ENCODE results near the gene SLC6A9.

Gene SLC6A9

DNA sequence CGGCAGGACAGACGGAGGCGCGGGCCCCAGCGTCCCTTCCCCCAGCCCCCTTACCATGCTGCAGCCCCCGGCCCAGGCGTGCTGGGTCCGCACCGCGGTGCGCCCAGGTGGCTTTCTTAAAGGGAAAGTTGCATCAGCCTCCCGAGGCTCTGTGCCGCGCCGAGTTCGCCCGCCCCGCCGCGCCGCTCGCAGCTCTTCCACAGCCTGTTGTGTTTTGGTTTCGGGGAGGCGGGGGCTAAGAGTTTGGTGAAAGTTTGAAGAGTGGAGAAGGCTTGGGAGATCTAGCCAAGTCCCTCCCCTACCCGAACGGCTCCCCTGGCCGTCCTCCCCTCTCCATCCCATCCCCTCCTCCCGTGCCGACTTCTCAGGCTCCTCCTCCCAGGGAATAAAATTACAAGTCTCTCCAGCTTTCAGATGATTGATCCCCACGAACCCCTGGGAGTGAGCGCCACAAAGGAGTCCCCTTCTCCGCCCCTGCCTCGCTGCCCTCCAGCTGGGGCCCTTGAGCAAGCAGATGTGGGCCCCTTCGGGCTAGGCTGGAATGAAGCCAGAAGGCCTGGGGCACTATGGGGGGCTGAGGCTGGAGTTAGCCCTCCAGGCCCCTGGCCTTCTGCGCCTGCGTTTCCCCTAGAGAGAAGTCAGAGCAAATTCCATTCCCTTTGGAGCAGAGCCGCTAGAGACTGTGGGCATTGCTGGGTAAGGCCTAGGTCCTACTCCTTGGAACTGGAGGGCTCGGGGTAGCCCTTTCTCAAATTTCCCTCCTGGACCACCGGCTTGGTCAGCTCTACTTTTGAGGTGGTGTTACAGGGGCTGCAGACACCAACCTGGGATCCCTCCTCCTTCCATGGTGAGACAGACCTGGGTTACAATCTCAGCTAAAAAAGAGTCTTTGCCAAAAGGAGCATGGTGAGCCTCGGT is at the start of gene SLC6A9:
Gene SLC6A9 (minus strand): TSS at position 211 of the 918 bp plus-strand sequence. CDS start 7,185 bp downstream, outside the sequence.
- DNase-seq = peak in 3 of 4 experiments; percentile 25 to 37 (median 31)

GRCh38 chr1:44079566-44079965 is 48.3 kb upstream of the SLC6A9 start:
- no peak for DNase-seq

- no peak for DNase-seq
These were observed 46.8 kb upstream of the SLC6A9 start for GRCh38 chr1:44078104-44078503.

DNA sequence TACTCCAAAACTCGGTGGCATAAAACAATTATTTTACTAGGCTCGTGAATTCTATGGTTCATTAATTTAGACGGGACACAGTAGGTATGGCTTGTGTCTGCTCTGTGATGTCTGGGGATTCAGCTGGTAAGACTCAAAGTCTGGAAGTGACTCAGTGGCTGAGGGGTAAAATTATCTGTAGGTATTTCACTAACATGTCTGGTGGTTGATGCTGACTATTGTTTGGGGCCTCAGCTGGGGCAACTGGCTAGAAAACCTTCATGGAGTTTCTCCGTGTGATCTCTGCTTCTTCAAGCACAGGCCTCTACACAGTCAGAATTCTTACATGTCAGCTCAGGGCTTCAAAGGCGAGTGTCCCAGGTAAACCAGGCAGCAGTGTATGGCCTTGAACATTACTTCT is 46.2 kb upstream of the SLC6A9 start:
- DNase-seq = no peak

DNA sequence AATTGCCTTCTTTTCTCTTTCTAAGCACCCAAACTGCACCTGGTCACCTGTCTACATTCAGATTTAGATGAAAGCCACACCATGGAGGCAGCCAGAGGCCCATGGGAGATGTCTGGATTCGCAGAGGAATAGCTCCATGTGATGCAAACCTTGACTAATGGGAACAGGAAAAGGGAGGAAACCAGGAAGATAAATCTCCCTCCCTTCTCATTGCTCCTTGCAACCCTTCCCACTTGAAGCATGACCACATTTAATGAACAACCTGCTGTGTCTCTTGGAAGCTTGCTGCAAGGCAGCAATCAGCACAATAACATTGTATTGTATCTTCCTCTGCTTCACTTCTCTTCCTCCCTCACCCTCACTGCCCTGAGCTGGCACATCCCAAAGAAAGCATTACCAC is 44.8 kb upstream of the SLC6A9 start:
- DNase-seq = no peak

- no peak for DNase-seq
These were observed 43.2 kb upstream of the SLC6A9 start for GRCh38 chr1:44074415-44074814.

- DNase-seq = no peak
These were observed 42.3 kb upstream of the SLC6A9 start for GRCh38 chr1:44073528-44073927.

- DNase-seq = no peak
These were observed 41.6 kb upstream of the SLC6A9 start for GRCh38 chr1:44072821-44073220.

GRCh38 chr1:44072204-44072603 is 40.9 kb upstream of the SLC6A9 start:
- no peak for DNase-seq

GRCh38 chr1:44071461-44071860 is 40.2 kb upstream of the SLC6A9 start:
- no peak for DNase-seq

DNA sequence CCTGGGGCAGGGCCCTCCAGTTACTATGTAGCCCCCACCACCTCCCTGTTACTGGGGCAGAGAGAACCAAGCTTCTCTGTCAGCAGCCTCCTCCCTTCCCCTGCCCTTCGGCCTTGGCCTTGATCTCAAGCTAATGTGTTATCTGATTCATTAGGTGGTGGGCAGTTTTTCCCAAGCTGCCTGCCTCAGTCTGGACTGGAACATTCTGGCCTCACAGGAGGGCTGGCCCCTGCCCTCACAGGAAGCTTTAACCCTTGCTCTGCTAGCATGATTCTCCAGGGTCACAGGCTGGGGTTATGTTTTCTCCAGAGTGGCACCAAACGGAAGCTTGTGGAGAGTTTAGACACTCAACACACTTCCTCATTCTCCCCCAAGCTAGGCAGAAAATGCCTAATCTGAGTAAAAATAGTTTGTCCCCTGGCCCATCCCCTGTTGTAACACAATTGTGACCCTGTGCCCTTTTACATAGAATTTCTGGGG is 37.2 kb upstream of the SLC6A9 start:
- no peak for DNase-seq

DNA sequence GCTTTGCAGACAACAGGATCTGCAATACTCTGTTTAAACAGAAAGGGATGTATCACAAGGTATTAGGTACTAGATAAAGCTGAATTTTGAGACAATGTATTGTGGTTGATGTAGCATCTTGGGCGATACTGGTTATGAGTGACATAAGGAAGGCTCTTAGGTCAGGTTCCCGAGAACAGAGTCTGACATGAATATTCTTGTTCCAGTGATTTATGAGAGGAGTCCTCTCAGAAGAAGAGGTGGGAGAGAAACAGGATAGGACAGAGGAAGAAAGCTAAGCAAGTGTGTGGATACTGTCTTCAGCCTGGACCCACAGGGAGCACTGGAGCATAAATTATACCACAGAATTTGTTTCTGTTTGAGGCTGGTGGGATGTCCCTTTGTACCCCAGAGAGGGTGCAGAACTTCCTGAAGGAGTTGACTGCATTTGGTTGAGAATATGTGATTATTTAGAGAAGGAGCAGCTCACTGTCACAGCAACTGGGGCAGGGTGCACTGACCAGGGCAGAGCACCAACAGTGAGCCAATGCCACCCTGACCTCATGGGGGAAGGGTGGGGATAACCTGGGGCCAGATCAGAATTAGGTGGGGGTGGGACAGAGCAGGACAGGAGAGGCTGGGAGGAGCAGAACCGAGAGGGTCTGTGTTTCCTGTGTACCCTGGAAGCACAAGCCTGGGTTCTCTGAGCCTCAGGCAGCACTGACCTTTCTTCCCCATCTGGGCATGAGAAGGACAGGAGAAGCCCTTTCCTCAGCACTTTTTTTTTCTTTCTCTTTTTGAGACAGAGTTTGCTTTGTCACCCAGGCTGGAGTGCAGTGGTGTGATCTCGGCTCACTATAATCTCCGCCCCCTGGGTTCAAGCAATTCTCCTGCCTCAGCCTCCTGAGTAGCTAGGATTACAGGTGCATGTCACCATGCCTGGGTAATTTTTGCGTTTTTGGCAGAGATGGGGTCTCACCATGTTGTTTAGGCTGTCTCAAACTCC is 36.3 kb upstream of the SLC6A9 start:
- DNase-seq = no peak

DNA sequence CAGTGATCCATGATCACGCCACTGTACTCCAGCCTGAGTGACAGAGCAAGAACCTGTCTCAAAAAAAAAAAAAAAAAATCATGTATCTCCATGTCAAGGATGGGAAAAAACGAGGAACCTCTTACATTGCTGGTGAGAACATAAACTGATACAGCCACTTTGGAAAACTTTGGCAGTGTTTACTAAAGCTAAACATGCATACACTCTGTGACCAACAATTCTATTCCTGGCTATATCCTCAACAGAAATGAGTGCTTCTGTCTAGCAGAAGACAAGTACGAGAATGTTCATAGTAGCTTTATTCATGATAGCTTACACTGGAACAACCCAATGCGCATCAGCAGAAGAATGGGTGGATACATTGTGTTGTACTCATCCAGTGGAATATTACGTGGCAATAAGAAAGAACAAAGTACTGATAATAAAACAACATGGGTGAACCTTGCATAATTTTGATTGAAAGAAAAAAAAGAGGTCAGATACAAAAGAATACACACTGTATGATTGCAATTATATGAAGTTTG is 31.5 kb upstream of the SLC6A9 start:
- no peak for DNase-seq

DNA sequence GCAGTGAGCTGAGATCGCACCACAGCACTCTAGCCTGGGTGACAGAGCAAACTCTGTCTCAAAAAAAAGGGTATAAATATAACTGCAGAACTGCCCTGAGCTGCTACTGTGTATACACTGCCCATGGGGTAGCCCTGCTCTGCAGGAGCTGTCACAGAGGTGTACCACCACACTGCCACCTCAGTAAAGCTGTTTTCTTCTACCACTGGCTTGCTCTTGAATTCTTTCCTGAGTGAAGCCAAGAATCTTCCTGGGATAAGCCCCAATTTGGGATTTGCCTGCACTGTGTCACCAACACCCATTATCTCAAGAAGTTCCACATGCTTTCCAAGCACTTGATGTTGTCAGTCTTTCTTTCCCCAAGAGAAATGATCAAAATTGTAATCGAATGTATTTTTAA is 30.6 kb upstream of the SLC6A9 start:
- no peak for DNase-seq

GRCh38 chr1:44060830-44061267 is 29.6 kb upstream of the SLC6A9 start:
- DNase-seq = no peak

- DNase-seq = no peak
These were observed 28.5 kb upstream of the SLC6A9 start for GRCh38 chr1:44059664-44060355.

GRCh38 chr1:44059212-44059611 is 27.9 kb upstream of the SLC6A9 start:
- DNase-seq = no peak

DNA sequence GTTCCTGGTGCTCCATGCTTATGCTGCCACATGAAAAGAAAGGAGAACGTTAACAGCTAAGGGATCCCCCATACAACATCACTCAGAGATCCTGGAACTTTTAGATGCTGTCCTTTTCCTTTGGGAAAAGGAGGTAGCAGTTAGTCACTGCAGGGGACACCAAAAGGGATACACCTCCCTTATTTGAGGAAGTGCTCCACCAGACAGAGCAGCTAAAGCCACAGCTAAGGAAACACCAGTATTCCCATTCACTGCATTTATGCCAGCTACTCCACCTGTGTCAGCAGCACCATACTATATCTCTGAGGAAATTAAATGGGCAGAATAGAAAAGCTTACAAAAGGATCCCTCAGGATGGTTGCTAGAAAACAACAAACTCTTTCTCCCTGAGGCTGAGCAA is 26.0 kb upstream of the SLC6A9 start:
- DNase-seq = no peak

DNA sequence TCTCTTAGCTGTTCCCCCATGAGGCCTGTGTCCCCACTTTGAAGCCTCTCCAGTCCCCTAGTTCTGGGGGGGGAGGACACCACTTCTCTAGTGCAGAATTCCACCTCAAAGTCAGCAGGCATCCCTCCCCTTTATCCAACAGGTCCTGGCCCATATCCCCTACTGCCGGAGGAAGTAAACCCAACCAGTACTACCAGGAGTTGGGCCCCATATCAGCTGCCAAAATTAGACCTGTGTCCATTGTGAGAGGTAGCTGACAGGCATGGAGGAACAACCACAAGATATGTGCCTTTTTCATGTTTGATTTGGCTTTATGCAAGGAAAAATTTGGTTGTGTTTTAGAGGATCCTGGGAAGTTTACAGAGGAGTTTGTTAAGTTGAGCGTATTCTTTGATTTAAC is 22.1 kb upstream of the SLC6A9 start:
- no peak for DNase-seq

GRCh38 chr1:44050261-44050660 is 19.0 kb upstream of the SLC6A9 start:
- no peak for DNase-seq

GRCh38 chr1:44049839-44050238 is 18.6 kb upstream of the SLC6A9 start:
- no peak for DNase-seq

GRCh38 chr1:44048532-44049215 is 17.4 kb upstream of the SLC6A9 start:
- DNase-seq = no peak

All from activated naive CD4-positive, alpha-beta T cell (primary cell).